ENCODE data around the gene PLCB4. TPM values are rescaled to one million over a fixed set of nuclear protein-coding genes. Genes with fewer than 3 reads are reported as not detected.

Gene PLCB4
- total RNA-seq, 1 donor from 2014 or later = 549 TPM

DNA sequence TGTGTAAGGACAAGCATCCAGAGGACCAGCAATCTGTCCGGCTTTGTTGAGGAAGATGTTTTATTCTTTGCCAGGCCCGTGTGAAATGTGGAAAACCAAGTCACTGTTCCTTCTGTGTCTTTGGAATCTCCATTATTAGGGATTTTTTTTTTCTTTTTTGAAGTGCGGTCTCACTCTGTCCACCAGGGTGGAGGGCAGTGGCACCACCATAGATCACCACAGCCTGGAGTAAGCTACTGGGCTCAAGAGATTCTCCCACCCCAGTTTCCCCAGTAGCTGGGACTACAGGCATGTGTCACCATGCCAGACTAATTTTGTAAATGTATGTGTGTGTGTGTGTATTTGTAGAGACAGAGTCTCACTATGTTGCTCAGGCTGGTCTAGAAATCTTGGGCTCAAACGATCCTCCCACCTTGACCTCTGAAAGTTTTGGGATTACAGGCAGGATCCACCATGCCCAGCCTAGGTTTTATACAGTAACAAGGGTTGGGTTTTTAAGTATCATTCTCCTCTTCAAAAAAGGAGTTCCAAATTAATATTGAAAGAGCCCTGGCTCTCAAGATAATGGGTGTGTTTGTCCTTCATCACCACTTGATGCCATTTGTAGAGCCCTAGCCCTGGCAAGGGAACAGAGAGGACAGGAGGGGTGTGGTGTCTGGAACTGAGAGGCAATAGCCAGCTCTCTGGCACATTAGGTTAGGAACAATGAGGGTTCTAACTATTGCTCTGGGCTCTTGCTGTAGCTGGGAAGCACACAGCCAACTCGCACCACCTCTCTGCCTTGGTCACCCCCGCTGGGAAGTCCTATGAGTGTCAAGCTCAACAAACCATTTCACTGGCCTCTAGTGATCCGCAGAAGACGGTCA, 448.6 kb downstream of the PLCB4 start:
- DNase-seq (ENCODE audit: low read depth) = no peak

DNA sequence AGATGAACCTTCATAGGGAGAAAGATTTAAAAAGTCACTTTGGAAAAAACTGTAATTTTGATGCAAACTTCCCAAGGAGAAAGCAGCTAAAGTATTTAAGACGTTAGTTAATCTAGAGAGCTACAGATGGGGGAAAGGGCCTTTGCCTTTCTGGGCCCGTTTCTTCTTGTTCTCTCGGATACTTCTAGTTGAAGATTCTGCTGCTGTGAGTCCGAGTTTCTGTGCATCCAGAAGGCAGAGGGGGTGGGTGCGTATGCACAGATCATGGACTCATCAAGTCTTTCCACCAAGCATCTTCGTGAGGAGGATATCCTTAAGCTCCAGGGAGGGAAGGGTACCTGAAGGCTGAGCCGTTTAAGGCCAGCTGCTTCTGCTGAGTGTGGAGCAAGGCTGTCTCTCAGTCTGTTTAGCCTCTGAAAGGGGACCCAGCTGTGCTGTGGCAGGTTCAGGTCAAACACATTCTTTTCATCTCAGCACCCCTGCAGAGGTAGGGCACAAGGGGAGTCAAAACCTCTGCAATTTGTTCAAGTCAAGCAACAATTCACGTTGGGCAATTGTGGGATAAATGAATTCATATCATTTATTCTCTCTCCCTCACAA, 449.8 kb downstream of the PLCB4 start:
- DNase-seq (ENCODE audit: low read depth) = no peak

DNA sequence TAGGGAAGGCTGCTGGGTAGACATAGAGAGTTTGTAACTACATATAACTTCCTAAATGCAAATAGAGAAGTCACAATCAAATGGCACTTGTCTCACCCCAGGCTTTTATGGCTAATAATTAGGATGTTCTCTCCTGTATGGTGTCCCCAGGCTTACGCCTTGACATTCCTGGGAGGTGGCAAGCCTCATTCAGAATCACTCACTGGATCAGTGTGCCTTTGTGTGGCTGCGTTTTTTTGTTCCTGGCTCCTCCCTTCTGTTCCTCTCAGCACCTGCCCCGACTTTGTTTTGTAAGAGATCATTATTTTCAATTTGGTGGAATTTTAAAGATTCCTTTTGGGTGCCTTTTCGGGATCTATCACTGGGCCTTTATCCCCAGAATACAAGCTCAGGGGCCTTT, 451.2 kb downstream of the PLCB4 start:
- no peak for DNase-seq (ENCODE audit: low read depth)

DNA sequence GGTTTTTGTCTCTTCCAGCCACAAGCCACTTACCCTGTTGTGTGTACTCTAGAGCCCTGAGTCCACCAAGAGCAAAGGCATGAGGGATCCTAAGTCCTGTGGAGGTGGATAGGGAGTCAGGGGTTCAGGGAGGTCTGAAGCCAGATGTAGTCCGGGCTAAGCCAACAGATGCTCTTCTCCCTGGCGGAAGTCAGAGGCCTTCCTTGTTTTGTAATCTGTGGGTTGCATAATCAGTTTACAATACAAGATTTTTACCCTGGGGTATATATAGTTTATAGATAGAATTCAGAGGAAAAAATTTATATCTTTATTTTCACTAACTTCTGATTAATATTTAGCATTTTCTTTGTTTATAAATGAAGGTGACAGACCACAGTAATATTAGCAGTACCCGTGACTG, 454.7 kb downstream of the PLCB4 start:
- no peak for DNase-seq (ENCODE audit: low read depth)

All from renal cortical epithelial cell (primary cell).